C4-2B (cell line): ENCODE data around the gene IKZF1.

Experiments
- CTCF ChIP-seq: fragments of 450-650 bp; conservative IDR thresholded peaks from 2 replicates; pipeline ENCODE4 v1.5.1; 2017; ENCODE audit warnings: mild to moderate bottlenecking
- ZFX ChIP-seq: fragments of 450-650 bp; IDR thresholded peaks from 2 replicates; pipeline ENCODE4 v1.6.1; 2017

- no peak for TF ChIP-seq CTCF
- no peak for TF ChIP-seq ZFX
These were observed 35.5 kb downstream of the IKZF1 start for GRCh38 chr7:50339990-50340500.
